ENCODE data around the gene TMEM74B.
"Not testable (repeated sequence)": the region's sequence is repeated elsewhere in the genome, so short reads cannot be mapped to it uniquely, and the experiment has no call there.

TMEM74B gene

DNA sequence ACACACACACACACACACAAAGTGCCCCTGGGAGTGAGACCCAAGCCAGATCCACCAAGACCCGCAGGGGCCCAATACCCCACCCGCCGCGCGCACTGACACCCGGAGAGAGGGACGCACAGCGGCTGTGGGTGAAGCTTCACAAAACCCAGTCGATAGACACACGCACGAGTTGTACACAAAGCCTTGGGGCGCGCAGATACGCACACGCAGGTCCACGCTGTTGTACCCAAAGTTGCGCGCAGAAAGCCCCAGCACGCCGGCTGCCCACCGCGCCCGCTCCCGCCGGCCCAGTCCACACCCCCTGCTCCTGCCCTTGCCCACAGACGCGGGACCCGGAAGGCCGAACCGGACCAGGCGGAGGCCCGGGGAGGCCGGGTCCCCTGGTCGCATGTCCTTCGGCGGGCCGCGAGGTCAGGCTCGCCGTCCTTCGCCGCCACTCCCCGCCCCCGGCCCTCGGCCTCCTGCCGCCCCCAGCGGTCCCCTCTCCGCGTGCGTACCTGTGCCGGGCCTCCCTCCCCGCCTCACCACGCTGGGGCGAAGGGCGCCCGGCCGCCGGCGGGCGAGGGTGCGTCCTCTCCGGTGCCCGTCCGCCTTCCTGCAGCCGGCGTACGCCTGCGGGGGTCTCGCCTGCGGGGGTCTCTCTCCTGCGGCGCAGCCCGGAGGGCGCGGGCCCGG lies at the start of gene TMEM74B:
TMEM74B (minus strand) TSS at position 344 of the 678 bp plus-strand sequence. CDS start 1,180 bp downstream, outside the sequence.
- DNase-seq = no peak

DNA sequence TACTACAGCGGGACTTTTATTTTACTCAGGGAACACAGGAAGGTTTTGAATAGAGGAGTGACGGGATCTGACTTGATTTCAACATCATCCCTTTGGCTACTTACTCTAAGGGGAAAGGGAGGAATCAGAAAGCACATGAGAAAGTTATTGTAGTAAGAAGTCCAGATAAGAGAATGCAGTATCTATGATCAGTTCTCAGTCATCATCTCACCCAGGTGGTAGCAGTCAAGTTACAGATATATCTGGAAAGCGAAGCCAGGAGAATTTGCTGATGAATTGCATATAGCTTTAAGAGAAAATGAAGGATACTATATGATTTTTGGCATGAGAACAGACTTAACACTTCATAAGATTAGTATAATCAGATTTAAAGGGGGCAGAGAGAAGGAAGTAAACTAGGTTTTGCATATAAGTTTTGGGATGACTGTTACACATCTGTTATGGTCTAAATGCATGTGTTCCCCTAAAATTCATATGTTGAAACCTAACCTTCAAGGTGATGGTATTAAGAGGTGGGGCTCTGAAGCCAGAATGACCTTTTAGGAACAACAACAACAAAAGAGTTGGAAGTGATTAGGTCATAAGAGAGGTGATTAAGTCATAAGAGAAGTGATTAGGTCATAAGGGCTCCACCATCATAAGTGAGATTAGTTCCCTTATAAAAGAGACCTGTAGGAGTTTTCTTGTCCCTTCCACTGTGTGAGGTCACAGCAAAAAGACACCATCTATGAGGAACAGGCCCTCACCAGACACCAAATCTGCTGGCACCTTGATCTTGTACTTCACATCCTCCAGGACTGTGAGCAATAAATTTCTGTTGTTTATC lies 47.7 kb upstream of the TMEM74B start:
- DNase-seq = no peak

DNA sequence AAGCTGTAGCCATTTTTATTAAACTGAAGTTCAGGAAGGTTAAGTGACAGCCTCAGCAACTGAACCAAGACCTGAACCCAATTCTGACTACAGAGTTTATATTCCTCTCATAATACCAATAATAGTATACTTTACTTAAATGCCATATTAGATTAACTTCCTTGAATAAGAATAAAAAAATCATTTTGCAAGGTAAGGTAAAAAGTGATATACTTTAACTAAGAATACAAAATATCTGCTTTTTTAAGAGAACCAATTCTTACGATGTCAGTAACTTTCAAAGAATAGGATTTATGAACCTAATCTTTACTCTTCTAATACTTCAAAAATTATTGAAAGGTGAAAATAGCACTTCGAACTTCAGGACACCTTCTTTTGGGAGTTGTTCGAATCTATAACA lies 44.8 kb upstream of the TMEM74B start:
- no peak for DNase-seq

DNA sequence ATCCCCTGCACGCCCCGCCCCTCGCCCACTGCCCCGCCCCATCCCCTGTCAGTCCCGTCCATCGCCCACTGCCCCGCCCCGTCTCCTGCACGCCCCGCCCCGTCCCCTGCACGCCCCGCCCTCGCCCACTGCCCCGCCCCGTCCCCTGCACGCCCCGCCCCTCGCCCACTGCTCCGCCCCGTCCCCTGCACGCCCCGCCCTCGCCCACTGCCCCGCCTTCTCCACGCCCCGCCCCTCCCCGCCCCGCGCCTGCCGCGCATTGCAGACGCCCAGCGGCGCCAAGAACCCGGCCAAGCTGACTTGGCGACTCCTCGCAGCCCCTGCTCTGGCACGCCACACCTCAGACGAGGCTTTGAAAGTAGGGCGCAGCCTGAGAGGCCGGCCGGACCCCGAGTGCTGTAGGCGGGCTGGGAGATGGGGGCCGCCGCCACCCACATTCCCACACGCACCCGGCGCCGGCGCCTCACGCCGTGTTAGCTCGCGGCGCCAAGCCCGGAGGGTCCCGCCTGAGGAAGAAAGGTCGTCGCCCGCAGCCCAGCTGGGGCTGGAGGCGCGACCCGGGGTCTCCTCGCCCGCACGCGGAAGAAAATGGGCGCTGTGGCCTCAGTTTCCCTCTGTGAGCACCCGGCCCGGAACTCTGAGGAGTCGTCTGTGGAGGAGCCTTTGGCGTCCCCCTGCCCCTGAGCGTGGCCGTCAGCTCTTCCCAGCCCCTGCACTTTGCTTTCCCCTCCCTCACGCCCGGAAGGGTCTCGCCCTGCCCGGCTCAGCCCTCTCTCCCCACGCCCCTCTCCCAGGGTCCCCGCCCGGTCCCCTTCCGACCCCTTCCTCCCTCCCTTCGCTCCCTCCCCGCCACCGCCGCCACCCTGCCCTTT lies 41.2 kb upstream of the TMEM74B start, which contains the start of gene RAD21L1:
RAD21L1 (plus strand) TSS at position 262 of the 872 bp plus-strand sequence. CDS start 2,410 bp downstream, outside the sequence.
- peak; percentile 24 to 72 for DNase-seq

DNA sequence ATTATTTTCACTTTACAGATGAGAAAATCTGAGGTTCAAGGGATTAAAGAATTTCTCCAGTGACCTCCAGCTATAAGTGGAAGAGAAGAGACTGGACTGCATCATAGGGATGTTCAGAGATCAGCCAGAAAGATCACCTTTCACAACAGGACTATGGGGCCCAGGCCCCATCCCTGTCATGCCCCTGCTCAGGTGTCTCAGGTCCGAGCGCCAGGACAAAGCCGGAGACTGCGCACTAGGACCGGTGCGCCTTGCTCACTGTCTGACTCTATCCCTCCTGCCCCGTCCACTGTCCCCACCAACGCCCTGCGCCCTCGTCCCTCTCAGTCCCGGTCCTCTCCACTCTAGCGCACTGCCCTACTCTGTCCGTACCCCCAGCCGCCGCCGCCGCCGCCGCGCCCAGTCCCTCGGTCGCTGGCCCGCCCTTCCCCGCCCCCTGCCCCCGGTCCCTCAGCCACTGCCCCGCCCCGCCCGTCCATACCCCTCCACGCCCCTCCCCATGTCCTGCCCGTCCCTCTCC lies 40.5 kb upstream of the TMEM74B start:
- DNase-seq = no peak

DNA sequence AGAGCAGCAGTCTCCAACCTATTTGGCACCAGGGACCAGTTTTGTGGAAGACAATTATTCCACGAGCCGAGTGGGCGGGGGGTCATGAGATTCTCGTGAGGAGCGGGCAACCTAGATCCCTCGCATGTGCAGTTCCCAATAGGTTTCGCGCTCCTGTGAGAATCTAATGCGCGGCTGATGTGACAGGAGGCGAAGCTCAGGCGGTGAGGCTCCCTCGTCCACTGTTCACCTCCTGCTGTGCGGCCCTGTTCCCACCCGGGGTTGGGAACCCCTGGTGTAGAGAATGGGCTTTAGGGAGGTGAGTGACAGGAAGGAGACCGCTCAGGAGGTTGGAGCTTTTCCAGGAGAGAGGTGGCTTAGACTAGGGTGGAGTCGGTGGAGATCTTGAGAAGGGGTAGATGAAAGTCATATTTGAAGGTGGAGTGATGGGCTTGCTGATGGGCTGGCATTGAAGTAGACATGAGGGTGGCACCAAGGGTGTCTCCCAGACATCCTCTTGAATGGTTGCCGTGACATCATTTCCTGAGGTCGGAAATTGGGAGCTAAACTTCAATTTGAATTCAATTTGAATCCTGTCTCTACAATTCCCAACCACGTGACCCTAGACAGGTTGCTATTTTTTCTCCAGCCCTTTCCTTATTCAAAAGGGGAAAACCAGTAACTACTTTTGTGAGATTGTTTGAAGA lies 39.6 kb upstream of the TMEM74B start:
- no peak for DNase-seq

DNA sequence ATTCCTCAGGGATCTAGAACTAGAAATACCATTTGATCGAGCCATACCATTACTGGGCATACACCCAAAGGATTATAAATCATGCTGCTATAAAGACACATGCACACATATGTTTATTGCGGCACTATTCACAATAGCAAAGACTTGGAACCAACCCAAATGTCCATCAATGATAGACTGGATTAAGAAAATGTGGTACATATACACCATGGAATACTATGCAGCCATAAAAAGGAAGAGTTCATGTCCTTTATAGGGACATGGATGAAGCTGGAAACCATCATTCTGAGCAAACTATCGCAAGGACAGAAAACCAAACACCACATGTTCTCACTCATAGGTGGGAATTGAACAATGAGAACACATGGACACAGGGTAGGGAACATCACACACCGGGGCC lies 38.0 kb upstream of the TMEM74B start:
- not testable (repeated sequence) for DNase-seq

DNA sequence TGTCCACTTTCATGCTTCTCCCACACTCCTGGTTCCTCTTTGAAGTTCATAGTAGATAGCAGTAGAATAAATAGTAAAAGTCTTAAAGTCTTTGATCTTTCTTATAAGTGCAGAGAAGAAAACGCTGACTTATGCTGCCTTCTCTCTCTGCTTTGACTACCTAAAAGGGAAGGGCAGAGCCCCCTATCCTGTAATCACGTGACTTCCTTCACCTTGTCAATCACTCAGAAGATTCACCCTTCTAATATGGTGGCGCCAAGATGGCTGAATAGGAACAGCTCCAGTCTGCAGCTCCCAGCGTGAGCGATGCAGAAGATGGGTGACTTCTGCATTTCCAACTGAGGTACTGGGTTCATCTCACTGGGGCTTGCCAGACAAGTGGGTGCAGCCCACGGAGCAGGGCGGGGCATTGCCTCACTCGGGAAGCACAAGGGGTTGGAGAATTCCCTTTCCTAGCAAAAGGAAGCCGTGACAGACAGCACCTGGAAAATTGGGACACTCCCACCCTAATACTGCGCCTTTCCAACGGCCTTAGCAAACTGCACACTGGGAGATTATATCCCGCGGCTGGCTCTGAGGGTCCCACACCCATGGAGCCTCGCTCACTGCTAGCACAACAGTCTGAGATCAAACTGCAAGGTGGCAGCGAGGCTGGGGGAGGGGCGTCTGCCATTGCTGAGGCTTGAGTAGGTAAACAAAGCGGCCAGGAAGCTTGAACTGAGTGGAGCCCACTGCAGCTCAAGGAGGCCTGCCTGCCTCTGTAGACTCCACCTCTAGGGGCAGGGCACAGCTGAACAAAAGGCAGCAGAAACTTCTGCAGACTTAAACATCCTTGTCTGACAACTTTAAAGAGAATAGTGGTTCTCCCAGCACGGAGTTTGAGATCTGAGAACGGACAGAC lies 32.0 kb upstream of the TMEM74B start:
- DNase-seq = not testable (repeated sequence)

DNA sequence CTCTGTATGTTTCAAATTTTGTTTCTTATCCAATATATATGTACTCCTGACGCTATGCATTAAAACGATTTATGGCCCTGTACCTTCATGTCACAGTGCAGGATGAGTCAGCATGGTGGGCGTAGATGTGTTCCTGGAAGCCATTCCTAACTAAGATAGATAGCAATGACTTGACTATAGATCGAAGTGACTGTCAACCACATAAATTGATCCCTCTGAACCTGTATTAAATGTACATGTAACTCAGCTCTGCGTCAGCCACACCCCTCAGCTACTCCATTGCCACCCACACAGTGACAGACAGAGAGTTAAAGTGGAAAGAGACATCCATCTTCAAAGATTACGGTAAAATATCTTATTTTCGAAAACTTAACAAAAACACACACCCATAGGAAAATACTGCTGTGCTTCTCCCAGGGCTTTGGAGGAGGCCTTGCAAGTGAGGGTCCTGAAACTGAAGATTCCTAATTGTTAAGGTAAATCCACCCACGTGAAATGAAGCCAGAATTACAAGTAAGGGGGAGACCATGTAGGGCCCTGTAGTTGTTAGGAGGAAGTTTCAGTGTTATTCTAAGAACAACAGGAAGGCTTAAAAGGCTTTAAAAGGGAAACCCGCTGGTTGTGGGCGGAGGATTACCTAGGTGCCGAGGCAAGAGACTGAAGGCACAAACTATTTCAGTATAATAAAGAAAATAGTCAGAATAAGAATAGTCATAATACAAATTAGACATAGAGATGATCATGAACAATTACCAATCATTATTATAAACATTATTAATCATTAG lies 30.8 kb upstream of the TMEM74B start:
- DNase-seq = no peak

DNA sequence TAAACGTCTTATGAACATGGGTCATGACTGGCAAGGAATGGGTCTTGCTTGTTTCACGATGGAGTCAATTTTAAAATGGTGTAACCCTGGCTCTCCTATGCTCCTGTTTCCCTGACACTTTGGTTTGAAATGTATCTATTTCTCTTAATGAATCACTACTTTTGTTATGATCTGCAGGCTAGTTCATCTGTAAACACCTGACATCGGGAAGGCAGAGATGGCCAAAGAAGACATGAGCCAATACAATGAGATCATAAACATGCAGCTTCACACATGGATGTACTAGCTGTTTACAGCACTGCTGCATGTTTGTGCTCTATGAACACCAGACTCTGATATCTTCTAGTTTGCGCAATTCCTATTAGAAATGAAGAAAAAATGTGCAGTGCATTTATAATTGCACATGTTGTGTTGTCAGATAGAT lies 30.1 kb upstream of the TMEM74B start:
- DNase-seq = no peak

DNA sequence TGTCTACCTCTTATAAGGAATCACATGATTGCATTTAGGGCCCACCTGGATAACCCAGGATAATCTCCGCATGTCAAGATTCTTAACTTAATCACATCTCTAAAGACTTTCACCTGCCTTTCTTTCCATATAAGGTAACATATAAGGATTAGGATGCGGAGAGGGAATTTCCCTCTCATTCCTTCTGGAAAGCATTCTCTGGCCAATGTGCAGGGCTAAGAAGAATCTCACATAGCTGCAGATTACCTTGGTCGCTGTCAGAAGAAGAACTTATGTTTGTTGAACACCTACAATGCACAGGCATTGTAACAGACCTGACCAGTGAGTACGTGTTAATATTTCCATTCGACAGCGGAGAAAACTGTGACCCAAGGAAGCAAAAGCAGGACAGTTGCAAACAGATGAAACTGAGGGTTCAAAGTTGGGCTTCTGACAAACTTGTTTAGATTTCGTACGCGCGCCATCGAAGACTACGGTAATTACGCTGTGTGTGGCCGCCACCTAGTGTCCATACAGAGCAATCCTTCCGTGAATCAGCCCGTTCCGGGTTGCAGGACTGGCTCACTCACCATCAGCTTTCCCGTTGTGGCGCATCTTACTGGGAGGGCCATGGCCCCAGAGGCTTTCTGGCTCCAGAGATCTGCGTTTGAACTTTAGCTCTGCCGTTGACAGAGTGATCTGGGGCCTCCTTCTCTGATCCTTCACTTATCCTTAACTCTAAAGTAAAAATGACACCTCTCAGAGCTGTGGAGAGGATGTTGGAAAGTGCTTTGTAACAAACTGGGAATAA lies 28.0 kb upstream of the TMEM74B start:
- DNase-seq = peak; percentile 19 to 74

DNA sequence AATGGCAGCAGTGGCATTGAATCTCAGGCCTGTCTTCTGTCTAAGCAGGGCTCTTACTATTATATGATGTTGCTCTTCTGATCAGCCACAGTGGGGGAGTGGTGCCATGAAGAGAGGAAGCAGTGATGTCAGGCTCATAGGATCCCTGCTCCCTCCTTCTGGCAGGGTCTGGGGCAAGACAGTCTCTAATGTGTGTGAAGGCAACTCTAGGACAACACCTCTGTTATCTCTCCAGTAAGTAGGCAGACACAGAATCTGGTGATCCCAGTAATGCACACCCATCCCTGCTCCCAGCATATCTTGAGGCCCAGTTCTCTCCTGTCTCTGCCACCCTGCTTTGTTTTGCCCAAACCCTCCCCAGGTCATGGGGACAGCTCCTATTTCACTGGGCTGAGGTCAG lies 27.2 kb upstream of the TMEM74B start:
- no peak for DNase-seq

DNA sequence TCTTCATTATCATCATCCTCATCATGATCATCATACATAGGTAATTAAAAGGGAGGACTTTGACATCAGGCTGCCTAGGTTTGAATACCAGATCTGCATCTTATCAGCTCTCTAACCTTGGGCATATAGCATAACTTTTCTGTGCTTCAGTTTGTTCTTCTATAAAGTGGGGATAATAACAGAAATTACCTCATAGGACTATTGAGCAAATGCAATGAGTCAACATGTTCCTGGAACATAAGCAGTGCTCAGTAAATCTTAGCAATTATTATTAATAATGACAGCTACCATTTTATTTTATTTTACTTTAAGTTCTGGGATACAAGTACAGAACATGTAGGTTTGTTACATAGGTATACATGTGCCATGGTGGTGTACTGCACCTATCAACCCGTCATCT lies 25.7 kb upstream of the TMEM74B start:
- no peak for DNase-seq

DNA sequence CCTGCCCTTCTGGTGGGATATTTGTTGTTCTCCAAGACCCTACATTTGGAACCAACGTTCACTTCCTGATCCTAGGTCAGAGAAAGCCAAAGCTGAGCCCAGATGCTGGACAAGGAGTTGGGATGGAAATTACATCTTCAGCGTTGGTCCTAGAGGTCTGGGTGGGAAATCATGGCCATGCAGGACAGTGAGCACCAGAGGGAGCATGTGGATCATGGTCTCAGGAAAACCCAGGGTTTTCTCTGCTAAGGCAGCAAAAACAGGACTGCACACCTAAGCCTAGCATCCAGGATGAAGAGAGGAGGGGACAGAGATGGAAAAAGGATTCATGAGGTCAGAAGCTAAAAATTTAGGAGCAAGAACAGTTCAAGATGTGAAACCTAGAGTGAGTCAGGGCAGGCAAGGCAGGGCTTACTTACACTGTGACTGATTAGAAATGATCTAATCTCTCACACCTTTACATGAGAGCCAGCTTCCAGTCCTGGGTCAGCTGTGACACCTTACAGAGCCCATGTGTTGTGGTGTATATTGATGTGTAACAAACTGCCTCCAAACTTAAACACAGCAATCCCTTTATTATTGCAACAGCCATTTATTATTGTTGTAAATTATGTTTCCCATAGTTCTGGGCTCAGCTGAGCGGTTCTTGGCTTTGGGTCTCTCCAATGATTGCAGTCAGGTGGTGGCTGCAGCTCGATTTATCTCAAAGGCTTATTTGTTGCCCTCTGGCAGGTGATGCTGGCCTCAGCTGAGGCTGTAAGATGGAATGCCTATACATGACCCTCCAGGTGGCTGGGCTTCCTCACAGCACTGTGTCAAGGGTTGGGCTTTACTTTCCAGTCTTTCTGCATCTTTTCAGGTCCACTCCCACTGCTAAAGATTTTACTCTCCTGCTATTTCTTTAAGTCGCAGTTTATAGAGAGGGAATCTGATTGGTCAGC lies 24.9 kb upstream of the TMEM74B start:
- no peak for DNase-seq

DNA sequence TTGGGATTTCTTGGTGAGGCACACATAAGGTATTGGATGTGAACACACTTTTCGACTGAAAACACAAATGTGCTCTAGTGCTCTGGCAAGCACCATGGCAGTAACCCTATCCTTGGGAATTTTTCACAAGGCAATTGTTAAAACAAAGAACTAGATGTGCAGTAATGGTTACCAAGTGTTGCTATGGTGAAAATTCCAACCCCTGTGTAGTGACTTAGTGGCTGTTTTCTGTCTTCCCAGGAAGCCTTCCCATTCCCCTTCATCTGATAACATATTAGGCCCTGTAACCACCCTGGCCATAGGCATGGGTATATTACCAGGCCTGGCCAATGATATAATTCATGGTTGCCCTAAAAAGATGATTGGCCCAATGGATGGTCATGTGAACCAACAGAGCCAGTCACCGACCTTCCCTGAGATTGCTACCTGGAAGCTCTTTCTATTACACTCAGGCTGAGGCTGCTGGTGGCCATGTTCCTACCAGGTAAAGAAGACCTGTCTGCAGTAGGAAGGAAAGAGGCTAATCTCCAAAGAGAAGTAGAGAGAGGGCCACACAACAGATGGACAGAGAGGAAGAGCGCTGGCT lies 22.6 kb upstream of the TMEM74B start:
- DNase-seq = no peak

DNA sequence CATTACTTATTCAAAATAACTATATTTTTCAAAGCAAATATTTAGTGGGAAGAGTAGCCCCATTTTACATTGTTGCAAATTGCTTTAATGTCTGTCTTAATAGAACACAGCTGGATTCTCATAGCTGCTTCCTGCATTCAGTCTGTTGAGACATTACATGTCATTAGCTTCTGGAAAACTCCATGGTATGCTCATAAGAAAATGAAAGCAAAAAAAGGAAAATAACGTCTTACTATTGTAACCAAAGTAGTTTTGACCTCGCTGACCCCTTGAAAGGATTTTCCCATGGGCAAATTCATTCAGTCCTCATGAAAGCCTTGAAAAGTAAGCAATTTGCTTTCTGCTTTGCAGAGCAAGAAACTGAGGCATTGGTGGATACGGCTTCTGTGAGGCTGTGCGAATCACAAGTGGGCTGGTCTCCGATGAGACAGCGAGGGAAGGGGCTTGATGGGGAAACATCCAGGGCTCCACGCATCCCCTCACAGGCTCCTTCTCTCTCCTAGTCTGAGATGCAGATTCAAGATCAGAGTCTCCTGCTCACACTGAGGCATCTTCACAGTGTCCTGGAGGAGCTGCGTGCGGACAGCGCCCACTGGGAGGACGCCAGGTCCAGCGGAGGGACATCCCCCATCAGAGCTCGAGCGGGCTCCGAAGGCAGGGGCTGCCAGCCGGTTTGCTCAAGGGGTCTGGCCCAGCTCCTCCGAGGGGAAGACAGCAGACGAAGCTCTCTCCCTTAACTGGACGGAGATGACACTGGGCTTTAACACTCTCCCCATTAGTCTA lies 21.8 kb upstream of the TMEM74B start:
- no peak for DNase-seq

DNA sequence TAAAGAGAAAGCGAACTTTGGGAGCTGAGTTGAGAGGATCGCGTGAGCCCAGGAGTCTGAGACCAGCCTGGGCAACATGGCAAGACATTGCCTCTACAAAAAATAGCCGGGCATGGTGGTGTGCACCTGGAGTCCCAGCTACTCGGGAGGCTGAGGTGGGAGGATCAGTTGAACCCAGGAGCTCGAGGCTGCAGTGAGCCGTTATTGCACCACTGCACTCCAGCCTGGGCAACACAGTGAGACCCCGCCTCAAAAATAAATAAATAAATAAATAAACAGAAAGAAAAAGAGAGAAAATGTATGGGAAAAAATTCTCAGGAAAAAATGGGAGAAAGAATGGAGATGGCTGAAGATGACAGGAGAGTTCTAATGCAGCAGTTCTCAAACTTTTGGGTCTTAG lies 21.0 kb upstream of the TMEM74B start:
- DNase-seq = no peak

Data from hippocampal formation (tissue), 2 donors.